DND-41 (cell line): ENCODE results near the gene MAZ.

ENCODE experiments used
- EZH2 ChIP-seq: IDR thresholded peaks from 3 replicates; pipeline ENCODE4 v1.6.1; 2012; ENCODE audit warnings: borderline replicate concordance, low read depth, mild to moderate bottlenecking, moderate library complexity, low read length, inconsistent platforms; ENCODE audit not compliant: severe bottlenecking
- TF ChIP-seq, protein P1 (sequence below): IDR thresholded peaks from 2 replicates; pipeline ENCODE4 v1.5.1; 2012; ENCODE audit warnings: borderline replicate concordance, low read length, moderate library complexity, mild to moderate bottlenecking; ENCODE audit not compliant: poor library complexity, severe bottlenecking; ENCODE audit errors: extremely low read depth

DNA sequence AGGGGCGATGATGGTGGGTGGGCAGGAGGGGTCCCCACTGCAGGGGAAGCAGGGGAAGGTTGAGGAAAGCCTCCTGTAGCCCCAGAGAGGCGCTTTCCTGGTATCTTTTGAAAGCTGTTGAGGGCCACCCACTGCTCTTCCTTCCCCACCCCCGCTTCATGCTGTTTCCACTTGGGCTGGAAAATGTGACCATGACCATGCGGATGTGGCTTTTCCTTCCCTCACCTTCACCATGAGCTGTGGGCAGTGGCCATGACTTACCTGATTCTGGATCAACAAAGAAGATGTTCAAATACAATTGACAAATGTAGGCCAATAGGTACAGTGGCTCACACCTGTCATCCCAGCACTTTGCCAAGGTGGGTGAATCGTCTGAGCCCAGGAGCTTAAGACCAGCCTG lies 27.8 kb downstream of the MAZ start:
- TF ChIP-seq, protein P1, sequence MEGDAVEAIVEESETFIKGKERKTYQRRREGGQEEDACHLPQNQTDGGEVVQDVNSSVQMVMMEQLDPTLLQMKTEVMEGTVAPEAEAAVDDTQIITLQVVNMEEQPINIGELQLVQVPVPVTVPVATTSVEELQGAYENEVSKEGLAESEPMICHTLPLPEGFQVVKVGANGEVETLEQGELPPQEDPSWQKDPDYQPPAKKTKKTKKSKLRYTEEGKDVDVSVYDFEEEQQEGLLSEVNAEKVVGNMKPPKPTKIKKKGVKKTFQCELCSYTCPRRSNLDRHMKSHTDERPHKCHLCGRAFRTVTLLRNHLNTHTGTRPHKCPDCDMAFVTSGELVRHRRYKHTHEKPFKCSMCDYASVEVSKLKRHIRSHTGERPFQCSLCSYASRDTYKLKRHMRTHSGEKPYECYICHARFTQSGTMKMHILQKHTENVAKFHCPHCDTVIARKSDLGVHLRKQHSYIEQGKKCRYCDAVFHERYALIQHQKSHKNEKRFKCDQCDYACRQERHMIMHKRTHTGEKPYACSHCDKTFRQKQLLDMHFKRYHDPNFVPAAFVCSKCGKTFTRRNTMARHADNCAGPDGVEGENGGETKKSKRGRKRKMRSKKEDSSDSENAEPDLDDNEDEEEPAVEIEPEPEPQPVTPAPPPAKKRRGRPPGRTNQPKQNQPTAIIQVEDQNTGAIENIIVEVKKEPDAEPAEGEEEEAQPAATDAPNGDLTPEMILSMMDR = no peak
- TF ChIP-seq EZH2 = no peak
